K562 (cell line): Measurements from ENCODE around the gene TERB1. TPM values are rescaled to one million over a fixed set of nuclear protein-coding genes. Genes with fewer than 3 reads are reported as not detected.

Experiments
- AFF4 ChIP-seq: sonication (generic); formaldehyde crosslinking; IDR thresholded peaks from 2 replicates; pipeline ENCODE4 v1.8.0; 2023; ENCODE audit warnings: mild to moderate bottlenecking, missing genetic modification reagents
- EZH2 ChIP-seq: IDR thresholded peaks from 2 replicates; pipeline ENCODE4 v1.6.1; 2012; ENCODE audit warnings: low read depth, mild to moderate bottlenecking, inconsistent platforms, low read length, borderline replicate concordance
- HDAC2 ChIP-seq: fragments of 450-650 bp; IDR thresholded peaks from 2 replicates; pipeline ENCODE4 v1.6.1; 2016; ENCODE audit warnings: mild to moderate bottlenecking
- MTA2 ChIP-seq: fragments of 450-650 bp; IDR thresholded peaks from 2 replicates; pipeline ENCODE4 v1.6.1; 2016; ENCODE audit warnings: low read depth
- NR2C2 ChIP-seq, 2 experiments: fragments of 200-800 bp in 1 of 2; sonication (Bioruptor generic) in 1 of 2; sonication (generic) in 1 of 2; formaldehyde crosslinking in 1 of 2; IDR thresholded peaks; 2 replicates each; pipeline versions ENCODE4 v1.6.1 to v1.8.0; 2016 to 2022; ENCODE audit warnings: mild to moderate bottlenecking in 1 of 2, missing compliant biosample characterization in 1 of 2, missing genetic modification characterization in 1 of 2, missing genetic modification reagents in 1 of 2
- SP1 ChIP-seq: sonication (generic); formaldehyde crosslinking; IDR thresholded peaks from 2 replicates; pipeline ENCODE4 v1.8.1; 2022; ENCODE audit warnings: mild to moderate bottlenecking, missing genetic modification reagents
- TEAD4 ChIP-seq, 2 experiments: sonication (generic) in 1 of 2; formaldehyde crosslinking in 1 of 2; IDR thresholded peaks; 2 replicates each; pipeline versions ENCODE4 v1.6.1 to v1.8.0; 2012 to 2022; ENCODE audit warnings: borderline replicate concordance in 1 of 2, inconsistent platforms in 1 of 2, low read length in 1 of 2, mild to moderate bottlenecking in 1 of 2, missing genetic modification reagents in 1 of 2
- TRIM24 ChIP-seq, 2 experiments: fragments of 450-650 bp; IDR thresholded peaks; 2 replicates each; pipeline ENCODE4 v1.6.1; 2016
- TRIM28 ChIP-seq: fragments of 450-650 bp; IDR thresholded peaks from 2 replicates; pipeline ENCODE4 v1.6.1; 2017
- ZBTB34 ChIP-seq: fragments of 250-450 bp; sonication (Bioruptor Pico); IDR thresholded peaks from 2 replicates; pipeline ENCODE4 v1.8.0; 2021; ENCODE audit warnings: mild to moderate bottlenecking, moderate library complexity
- ZNF23 ChIP-seq: fragments of 250-450 bp; sonication (Bioruptor Pico); IDR thresholded peaks from 2 replicates; pipeline ENCODE4 v1.4.0; 2020; ENCODE audit warnings: mild to moderate bottlenecking
- ZNF3 ChIP-seq: fragments of 250-450 bp; sonication (Bioruptor Pico); IDR thresholded peaks from 2 replicates; pipeline ENCODE4 v1.5.0; 2021; ENCODE audit warnings: mild to moderate bottlenecking, moderate library complexity
- ZNF551 ChIP-seq: fragments of 250-450 bp; sonication (Bioruptor Pico); IDR thresholded peaks from 2 replicates; pipeline ENCODE4 v1.5.0; 2021; ENCODE audit warnings: mild to moderate bottlenecking, moderate library complexity
- ZNF668 ChIP-seq: fragments of 250-450 bp; sonication (Bioruptor Pico); IDR thresholded peaks from 2 replicates; pipeline ENCODE4 v1.8.0; 2022; ENCODE audit warnings: mild to moderate bottlenecking, inconsistent platforms
- ZNF830 ChIP-seq: fragments of 250-450 bp; sonication (Bioruptor Pico); IDR thresholded peaks from 2 replicates; pipeline ENCODE4 v1.5.0; 2021; ENCODE audit warnings: mild to moderate bottlenecking
- polyA plus RNA-seq, 8 experiments: library from polyadenylated mRNA; depleted of rRNA in 4 of 8; stranded (reverse) in 5 of 8; unstranded in 3 of 8; fragments of >200 nt; fragmentation: Nextera tagmentation in 2 of 8; fragmentation: Illumina TruSeq in 1 of 8; extraction: Ambion mirVana in 2 of 8; extraction: Trizol in 1 of 8; gene quantifications; 2 replicates each; pipeline versions ENCODE4 v1.2.1 to v1.2.3, GENCODE V29; 2011 to 2014; ENCODE audit warnings: inconsistent platforms in 1 of 8, missing spikeins in 1 of 8
- total RNA-seq, 7 experiments: library from RNA; depleted of rRNA in 6 of 7; stranded (reverse); fragments of >200 nt in 6 of 7; fragmentation: Illumina TruSeq in 2 of 7; extraction: Trizol in 2 of 7; gene quantifications; 2 replicates each; pipeline versions ENCODE4 v1.2.1 to v1.2.3, GENCODE V29; 2011 to 2021; ENCODE audit warnings: low replicate concordance in 1 of 7
- TF ChIP-seq, protein P1 (sequence below): fragments of 250-450 bp; sonication (Bioruptor Pico); IDR thresholded peaks from 2 replicates; pipeline ENCODE4 v1.5.0; 2021
- TF ChIP-seq, protein P2 (sequence below): fragments of 150-350 bp; conservative IDR thresholded peaks from 2 replicates; pipeline ENCODE4 v1.6.1; 2014; ENCODE audit warnings: low read length

TERB1 gene
- total and polyA plus RNA-seq, 9 of the 15 experiments (the other 6 are each of a cell fraction or from before 2014, with no cell fraction given): not detected

GRCh38 chr16:66830422-66831404, 29.3 kb upstream of the TERB1 start, which contains the start of gene NAE1 (continued):
- TF ChIP-seq AFF4 (CRISPR knock-in tag) (peak; percentile 76; the same call in 1 of the 2 replicates), HDAC2 (peak; percentile 97), NR2C2 (CRISPR knock-in tag; IDR thresholded peaks at IDR 0.05) (no peak), NR2C2 (tag; IDR thresholded peaks at IDR 0.05) (no peak; the same call in 1 of the 2 replicates), TRIM24 (IDR thresholded peaks at IDR 0.05) (no peak), ZNF3 (CRISPR knock-in tag) (no peak), ZBTB34 (CRISPR knock-in tag) (no peak), ZNF830 (CRISPR knock-in tag) (0 out of 2 replicates have a peak, but pooled peaks have one; percentile 12), EZH2 (no peak), ZNF668 (CRISPR knock-in tag) (no peak), SP1 (CRISPR knock-in tag) (peak; percentile 75), MTA2 (no peak), TEAD4 (IDR thresholded peaks at IDR 0.05; ENCODE audit: low read length) (no peak), TEAD4 (CRISPR knock-in tag; IDR thresholded peaks at IDR 0.05; ENCODE audit: borderline replicate concordance) (0 out of 2 replicates have a peak, but pooled peaks have one; percentile 56), ZNF23 (CRISPR knock-in tag) (no peak), ZNF551 (CRISPR knock-in tag) (no peak), TRIM28 (no peak)
- TF ChIP-seq, protein P1, sequence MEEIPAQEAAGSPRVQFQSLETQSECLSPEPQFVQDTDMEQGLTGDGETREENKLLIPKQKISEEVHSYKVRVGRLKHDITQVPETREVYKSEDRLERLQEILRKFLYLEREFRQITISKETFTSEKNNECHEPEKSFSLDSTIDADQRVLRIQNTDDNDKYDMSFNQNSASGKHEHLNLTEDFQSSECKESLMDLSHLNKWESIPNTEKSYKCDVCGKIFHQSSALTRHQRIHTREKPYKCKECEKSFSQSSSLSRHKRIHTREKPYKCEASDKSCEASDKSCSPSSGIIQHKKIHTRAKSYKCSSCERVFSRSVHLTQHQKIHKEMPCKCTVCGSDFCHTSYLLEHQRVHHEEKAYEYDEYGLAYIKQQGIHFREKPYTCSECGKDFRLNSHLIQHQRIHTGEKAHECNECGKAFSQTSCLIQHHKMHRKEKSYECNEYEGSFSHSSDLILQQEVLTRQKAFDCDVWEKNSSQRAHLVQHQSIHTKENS: no peak
- TF ChIP-seq, protein P2, sequence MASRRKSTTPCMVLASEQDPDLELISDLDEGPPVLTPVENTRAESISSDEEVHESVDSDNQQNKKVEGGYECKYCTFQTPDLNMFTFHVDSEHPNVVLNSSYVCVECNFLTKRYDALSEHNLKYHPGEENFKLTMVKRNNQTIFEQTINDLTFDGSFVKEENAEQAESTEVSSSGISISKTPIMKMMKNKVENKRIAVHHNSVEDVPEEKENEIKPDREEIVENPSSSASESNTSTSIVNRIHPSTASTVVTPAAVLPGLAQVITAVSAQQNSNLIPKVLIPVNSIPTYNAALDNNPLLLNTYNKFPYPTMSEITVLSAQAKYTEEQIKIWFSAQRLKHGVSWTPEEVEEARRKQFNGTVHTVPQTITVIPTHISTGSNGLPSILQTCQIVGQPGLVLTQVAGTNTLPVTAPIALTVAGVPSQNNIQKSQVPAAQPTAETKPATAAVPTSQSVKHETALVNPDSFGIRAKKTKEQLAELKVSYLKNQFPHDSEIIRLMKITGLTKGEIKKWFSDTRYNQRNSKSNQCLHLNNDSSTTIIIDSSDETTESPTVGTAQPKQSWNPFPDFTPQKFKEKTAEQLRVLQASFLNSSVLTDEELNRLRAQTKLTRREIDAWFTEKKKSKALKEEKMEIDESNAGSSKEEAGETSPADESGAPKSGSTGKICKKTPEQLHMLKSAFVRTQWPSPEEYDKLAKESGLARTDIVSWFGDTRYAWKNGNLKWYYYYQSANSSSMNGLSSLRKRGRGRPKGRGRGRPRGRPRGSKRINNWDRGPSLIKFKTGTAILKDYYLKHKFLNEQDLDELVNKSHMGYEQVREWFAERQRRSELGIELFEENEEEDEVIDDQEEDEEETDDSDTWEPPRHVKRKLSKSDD: no peak
